ENCODE measurements around the gene TMEM140. TPM values are rescaled to one million over a fixed set of nuclear protein-coding genes. Genes with fewer than 3 reads are reported as not detected.
"Not testable (repeated sequence)": the region's sequence is repeated elsewhere in the genome, so short reads cannot be mapped to it uniquely, and the experiment has no call there.

Gene TMEM140
- polyA plus RNA-seq, 2 donors, result 1.3 to 1.9 TPM

DNA sequence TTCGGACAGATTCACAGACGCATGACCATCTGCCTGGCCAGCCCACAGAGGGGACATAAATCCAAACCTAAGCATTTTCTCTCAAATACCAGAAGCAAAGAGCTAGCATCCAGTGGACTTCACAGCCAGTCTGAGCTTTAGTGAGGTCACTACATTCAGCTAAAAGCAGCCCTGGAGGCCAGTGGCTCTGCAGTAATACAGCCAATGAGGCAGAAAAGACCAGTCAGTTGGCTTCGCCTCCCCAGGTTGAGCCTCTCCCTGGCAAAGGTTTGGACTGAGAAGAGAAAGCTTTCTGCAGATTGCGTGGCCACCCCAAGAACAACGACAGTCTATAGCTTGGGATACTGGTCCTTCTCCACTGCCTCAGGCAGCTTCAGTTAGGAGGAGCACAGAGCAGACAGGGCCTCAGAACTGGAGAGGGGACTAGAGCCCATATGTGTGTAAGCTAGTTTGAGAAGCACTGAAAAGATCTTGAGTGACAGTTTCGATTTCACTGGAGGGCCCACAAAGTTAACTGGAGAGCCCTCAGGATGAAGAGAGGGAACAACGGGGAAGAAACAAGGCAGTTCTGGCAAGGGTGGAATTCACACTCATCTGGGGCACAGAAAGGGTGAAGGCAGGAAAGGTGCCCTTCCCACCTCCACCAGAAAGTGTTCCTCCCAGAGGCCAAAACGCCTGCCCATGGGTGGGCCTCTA, 59.7 kb downstream of the TMEM140 start:
- no peak overlapping the region for H3K4me3 ChIP-seq (ENCODE audit: low read depth in 1 of 2, low read length in 2 of 2)
- WGBS, 2 donors, result 67 to 76% methylated on average over 8 of the region's 8 CpGs
- H3K27ac ChIP-seq (ENCODE audit: low read depth in 2 of 2, low read length in 1 of 2), result no peak overlapping the region
- H3K4me1 ChIP-seq (ENCODE audit: control insufficient read depth in 2 of 2, insufficient read depth in 2 of 2, low read length in 1 of 2), result peaks cover 8 to 27% of the 10 kb centered on the region in 2 donors
- no peaks in the 10 kb centered on the region for H3K9me3 ChIP-seq (ENCODE audit: control insufficient read depth in 2 of 2, insufficient read depth in 1 of 2, low read depth in 1 of 2, low read length in 1 of 2)
- no peaks in the 10 kb centered on the region for H3K27me3 ChIP-seq (ENCODE audit: control insufficient read depth in 1 of 2, insufficient read depth in 2 of 2, low read length in 2 of 2)
- H3K36me3 ChIP-seq (ENCODE audit: control insufficient read depth in 2 of 2, insufficient read depth in 2 of 2, low read length in 1 of 2), result peaks cover 3 to 21% of the 10 kb centered on the region in 2 donors

GRCh38 chr7:135208102-135208793, 60.4 kb downstream of the TMEM140 start:
- Histone ChIP-seq H3K27me3 (ENCODE audit: control insufficient read depth in 1 of 2, insufficient read depth in 2 of 2, low read length in 2 of 2) (no peaks in the 10 kb centered on the region), H3K9me3 (ENCODE audit: control insufficient read depth in 2 of 2, insufficient read depth in 1 of 2, low read depth in 1 of 2, low read length in 1 of 2) (no peaks in the 10 kb centered on the region), H3K27ac (ENCODE audit: low read depth in 2 of 2, low read length in 1 of 2) (peak overlapping the region; percentile 47 to 71), H3K4me1 (ENCODE audit: control insufficient read depth in 2 of 2, insufficient read depth in 2 of 2, low read length in 1 of 2) (peaks cover 5 to 27% of the 10 kb centered on the region in 2 donors), H3K4me3 (ENCODE audit: low read depth in 1 of 2, low read length in 2 of 2) (no peak overlapping the region), H3K36me3 (ENCODE audit: control insufficient read depth in 2 of 2, insufficient read depth in 2 of 2, low read length in 1 of 2) (peaks cover 0 to 17% of the 10 kb centered on the region in 2 donors)
- WGBS, 2 donors, result 50 to 66% methylated on average over 6 of the region's 6 CpGs

- Histone ChIP-seq H3K27me3 (ENCODE audit: control insufficient read depth in 1 of 2, insufficient read depth in 2 of 2, low read length in 2 of 2) (no peaks in the 10 kb centered on the region), H3K36me3 (ENCODE audit: control insufficient read depth in 2 of 2, insufficient read depth in 2 of 2, low read length in 1 of 2) (peaks cover 0 to 10% of the 10 kb centered on the region in 2 donors), H3K4me3 (ENCODE audit: low read depth in 1 of 2, low read length in 2 of 2) (peak overlapping the region in 1 of 2 donors; percentile 27), H3K9me3 (ENCODE audit: control insufficient read depth in 2 of 2, insufficient read depth in 1 of 2, low read depth in 1 of 2, low read length in 1 of 2) (no peaks in the 10 kb centered on the region), H3K4me1 (ENCODE audit: control insufficient read depth in 2 of 2, insufficient read depth in 2 of 2, low read length in 1 of 2) (peaks cover 5 to 25% of the 10 kb centered on the region in 2 donors), H3K27ac (ENCODE audit: low read depth in 2 of 2, low read length in 1 of 2) (peak overlapping the region; percentile 5 to 51)
- WGBS, 2 donors, result 54 to 56% methylated on average over 7 of the region's 7 CpGs
Observed at GRCh38 chr7:135209225-135209834, 61.5 kb downstream of the TMEM140 start.

- Histone ChIP-seq H3K4me1 (ENCODE audit: control insufficient read depth in 2 of 2, insufficient read depth in 2 of 2, low read length in 1 of 2) (peaks cover 5 to 24% of the 10 kb centered on the region in 2 donors), H3K27ac (ENCODE audit: low read depth in 2 of 2, low read length in 1 of 2) (peak overlapping the region; percentile 95 to 97)
Observed at GRCh38 chr7:135210888-135211178, 63.0 kb downstream of the TMEM140 start.

GRCh38 chr7:135211179-135211945, 63.5 kb downstream of the TMEM140 start, which contains the start of gene WDR91:
TSS of gene WDR91 (minus strand) at chr7:135211526. CDS start at chr7:135211502, 24 bp downstream.
- peaks cover 5 to 24% of the 10 kb centered on the region in 2 donors for H3K4me1 ChIP-seq (ENCODE audit: control insufficient read depth in 2 of 2, insufficient read depth in 2 of 2, low read length in 1 of 2)
- no peaks in the 10 kb centered on the region for H3K36me3 ChIP-seq (ENCODE audit: control insufficient read depth in 2 of 2, insufficient read depth in 2 of 2, low read length in 1 of 2)
- no peaks in the 10 kb centered on the region for H3K27me3 ChIP-seq (ENCODE audit: control insufficient read depth in 1 of 2, insufficient read depth in 2 of 2, low read length in 2 of 2)
- WGBS, 2 donors, result 0 to 1% methylated on average over 72 to 82 of the region's 82 CpGs
- H3K27ac ChIP-seq (ENCODE audit: low read depth in 2 of 2, low read length in 1 of 2), result peak within 1 kb of the TSS; percentile 95 to 97
- no peaks in the 10 kb centered on the region for H3K9me3 ChIP-seq (ENCODE audit: control insufficient read depth in 2 of 2, insufficient read depth in 1 of 2, low read depth in 1 of 2, low read length in 1 of 2)
- H3K4me3 ChIP-seq (ENCODE audit: low read depth in 1 of 2, low read length in 2 of 2), result peak within 1 kb of the TSS; percentile 90 to 93

More at GRCh38 chr7:135210888-135211178, 63.0 kb downstream of the TMEM140 start:
- H3K27me3 ChIP-seq (ENCODE audit: control insufficient read depth in 1 of 2, insufficient read depth in 2 of 2, low read length in 2 of 2), result no peaks in the 10 kb centered on the region
- 0 to 2% methylated on average over 13 of the region's 13 CpGs for WGBS, 2 donors
- no peaks in the 10 kb centered on the region for H3K9me3 ChIP-seq (ENCODE audit: control insufficient read depth in 2 of 2, insufficient read depth in 1 of 2, low read depth in 1 of 2, low read length in 1 of 2)
- peak overlapping the region; percentile 90 to 93 for H3K4me3 ChIP-seq (ENCODE audit: low read depth in 1 of 2, low read length in 2 of 2)
- H3K36me3 ChIP-seq (ENCODE audit: control insufficient read depth in 2 of 2, insufficient read depth in 2 of 2, low read length in 1 of 2), result peaks cover 0 to 2% of the 10 kb centered on the region in 2 donors

DNA sequence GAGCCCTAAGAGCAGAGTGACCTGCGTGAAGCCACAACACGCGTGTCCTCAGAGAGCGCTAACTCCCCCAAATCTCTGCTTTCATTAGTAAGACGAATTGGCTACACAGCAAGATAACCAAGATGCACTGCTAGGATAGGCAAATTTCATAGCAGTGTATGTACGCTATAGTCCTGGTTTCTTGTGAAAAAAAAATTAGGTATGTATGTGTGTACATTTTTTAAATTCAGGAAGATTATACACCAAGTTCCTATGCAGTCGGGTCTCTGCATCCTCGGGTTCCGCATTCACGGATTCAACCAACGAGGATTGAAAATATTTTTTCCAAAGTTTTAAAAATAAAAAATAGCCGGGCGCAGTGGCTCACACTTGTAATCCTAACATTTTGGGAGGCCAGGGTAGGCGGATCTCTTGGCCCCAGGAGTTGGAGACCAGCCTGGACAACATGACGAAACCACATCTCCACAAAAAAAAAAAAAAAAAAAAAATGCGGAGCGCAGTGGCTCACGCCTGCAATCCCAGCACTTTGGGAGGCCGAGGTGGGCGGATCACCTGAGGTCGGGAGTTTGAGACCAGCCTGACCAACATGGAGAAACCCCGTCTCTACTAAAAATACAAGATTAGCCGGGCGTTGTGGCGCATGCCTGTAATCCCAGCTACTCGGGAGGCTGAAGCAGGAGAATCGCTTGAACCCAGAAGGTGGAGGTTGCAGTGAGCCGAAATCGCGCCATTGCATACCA, 64.2 kb downstream of the TMEM140 start:
- not testable (repeated sequence) for H3K36me3 ChIP-seq (ENCODE audit: control insufficient read depth in 2 of 2, insufficient read depth in 2 of 2, low read length in 1 of 2); H3K27me3 ChIP-seq (ENCODE audit: control insufficient read depth in 1 of 2, insufficient read depth in 2 of 2, low read length in 2 of 2); H3K9me3 ChIP-seq (ENCODE audit: control insufficient read depth in 2 of 2, insufficient read depth in 1 of 2, low read depth in 1 of 2, low read length in 1 of 2)
- Histone ChIP-seq H3K4me3 (ENCODE audit: low read depth in 1 of 2, low read length in 2 of 2) (peak overlapping the region; percentile 55 to 71), H3K4me1 (ENCODE audit: control insufficient read depth in 2 of 2, insufficient read depth in 2 of 2, low read length in 1 of 2) (peaks cover 5 to 22% of the 10 kb centered on the region in 2 donors), H3K27ac (ENCODE audit: low read depth in 2 of 2, low read length in 1 of 2) (peak overlapping the region; percentile 93 to 95)
- 39 to 49% methylated on average over 29 to 30 of the region's 30 CpGs for WGBS, 2 donors

GRCh38 chr7:135213831-135214230, 66.0 kb downstream of the TMEM140 start:
- no peak overlapping the region for H3K4me3 ChIP-seq (ENCODE audit: low read depth in 1 of 2, low read length in 2 of 2)
- no peaks in the 10 kb centered on the region for H3K27me3 ChIP-seq (ENCODE audit: control insufficient read depth in 1 of 2, insufficient read depth in 2 of 2, low read length in 2 of 2)
- peaks cover 0 to 6% of the 10 kb centered on the region in 2 donors for H3K4me1 ChIP-seq (ENCODE audit: control insufficient read depth in 2 of 2, insufficient read depth in 2 of 2, low read length in 1 of 2)
- H3K9me3 ChIP-seq (ENCODE audit: control insufficient read depth in 2 of 2, insufficient read depth in 1 of 2, low read depth in 1 of 2, low read length in 1 of 2), result no peaks in the 10 kb centered on the region
- H3K36me3 ChIP-seq (ENCODE audit: control insufficient read depth in 2 of 2, insufficient read depth in 2 of 2, low read length in 1 of 2), result no peaks in the 10 kb centered on the region
- 50 to 54% methylated on average over 2 of the region's 2 CpGs for WGBS, 2 donors
- H3K27ac ChIP-seq (ENCODE audit: low read depth in 2 of 2, low read length in 1 of 2), result peak overlapping the region; percentile 24 to 50

- 91 to 93% methylated on average over 4 of the region's 4 CpGs for WGBS, 2 donors
- H3K27me3 ChIP-seq (ENCODE audit: control insufficient read depth in 1 of 2, insufficient read depth in 2 of 2, low read length in 2 of 2), result no peaks in the 10 kb centered on the region
- H3K9me3 ChIP-seq (ENCODE audit: control insufficient read depth in 2 of 2, insufficient read depth in 1 of 2, low read depth in 1 of 2, low read length in 1 of 2), result no peaks in the 10 kb centered on the region
- no peak overlapping the region for H3K4me3 ChIP-seq (ENCODE audit: low read depth in 1 of 2, low read length in 2 of 2)
- H3K36me3 ChIP-seq (ENCODE audit: control insufficient read depth in 2 of 2, insufficient read depth in 2 of 2, low read length in 1 of 2), result no peaks in the 10 kb centered on the region
- no peak overlapping the region for H3K27ac ChIP-seq (ENCODE audit: low read depth in 2 of 2, low read length in 1 of 2)
- H3K4me1 ChIP-seq (ENCODE audit: control insufficient read depth in 2 of 2, insufficient read depth in 2 of 2, low read length in 1 of 2), result peaks cover 0 to 6% of the 10 kb centered on the region in 2 donors
Observed at GRCh38 chr7:135215180-135215579, 67.3 kb downstream of the TMEM140 start.

Data from esophagus (tissue), 2 donors.